ENCODE measurements around the gene PIEZO2. TPM values are rescaled to one million over a fixed set of nuclear protein-coding genes. Genes with fewer than 3 reads are reported as not detected.

The PIEZO2 gene
- total RNA-seq, 2 experiments from 2014 or later = not detected

DNA sequence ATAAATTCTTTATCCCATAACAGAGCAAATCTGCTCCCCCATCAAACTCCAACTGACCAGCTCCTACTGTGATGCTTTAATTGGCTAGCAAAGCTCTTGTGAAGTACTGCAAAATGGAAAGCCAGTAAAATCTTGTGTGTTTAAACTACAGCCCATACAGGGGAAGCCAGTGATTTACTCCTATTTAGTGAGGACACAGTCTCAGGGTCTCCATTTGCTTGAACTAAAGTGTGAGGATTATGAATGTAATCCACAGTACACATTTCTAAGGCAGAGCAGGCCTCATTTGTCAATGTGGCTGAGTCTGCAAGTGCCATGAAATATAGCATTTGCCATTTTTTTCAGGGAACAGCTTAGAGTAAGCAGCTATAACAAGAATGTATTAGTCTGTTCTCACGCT lies 259.3 kb downstream of the PIEZO2 start:
- peaks cover 0 to 3% of the 10 kb centered on the region in 2 experiments for H3K9me3 ChIP-seq (ENCODE audit: control insufficient read depth in 1 of 2, insufficient read depth in 1 of 2, low read length in 2 of 2)
- TF ChIP-seq, protein P1, sequence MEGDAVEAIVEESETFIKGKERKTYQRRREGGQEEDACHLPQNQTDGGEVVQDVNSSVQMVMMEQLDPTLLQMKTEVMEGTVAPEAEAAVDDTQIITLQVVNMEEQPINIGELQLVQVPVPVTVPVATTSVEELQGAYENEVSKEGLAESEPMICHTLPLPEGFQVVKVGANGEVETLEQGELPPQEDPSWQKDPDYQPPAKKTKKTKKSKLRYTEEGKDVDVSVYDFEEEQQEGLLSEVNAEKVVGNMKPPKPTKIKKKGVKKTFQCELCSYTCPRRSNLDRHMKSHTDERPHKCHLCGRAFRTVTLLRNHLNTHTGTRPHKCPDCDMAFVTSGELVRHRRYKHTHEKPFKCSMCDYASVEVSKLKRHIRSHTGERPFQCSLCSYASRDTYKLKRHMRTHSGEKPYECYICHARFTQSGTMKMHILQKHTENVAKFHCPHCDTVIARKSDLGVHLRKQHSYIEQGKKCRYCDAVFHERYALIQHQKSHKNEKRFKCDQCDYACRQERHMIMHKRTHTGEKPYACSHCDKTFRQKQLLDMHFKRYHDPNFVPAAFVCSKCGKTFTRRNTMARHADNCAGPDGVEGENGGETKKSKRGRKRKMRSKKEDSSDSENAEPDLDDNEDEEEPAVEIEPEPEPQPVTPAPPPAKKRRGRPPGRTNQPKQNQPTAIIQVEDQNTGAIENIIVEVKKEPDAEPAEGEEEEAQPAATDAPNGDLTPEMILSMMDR (IDR thresholded peaks at IDR 0.05) = no peak
- H3K27ac ChIP-seq (ENCODE audit: low read depth in 1 of 2, low read length in 2 of 2) = no peak overlapping the region
- no peaks in the 10 kb centered on the region for H3K36me3 Mint-ChIP-seq (ENCODE audit: low read depth)
- DNase-seq (no peak), ATAC-seq (ENCODE audit: poor library complexity) (no peak)
- H3K27ac Mint-ChIP-seq = no peak overlapping the region
- H3K4me1 ChIP-seq (ENCODE audit: insufficient read depth, low read length) = no peaks in the 10 kb centered on the region
- peaks cover 8% of the 10 kb centered on the region for H3K27me3 Mint-ChIP-seq
- H3K9me3 Mint-ChIP-seq = peaks cover 2% of the 10 kb centered on the region
- ChIA-PET POLR2A (no interaction called here), CTCF (interaction anchor here (0.6 kb wide), 1 partner anchor 11 kb away, joined by 4 read pairs; no protein-coding TSS in a partner anchor)
- no peaks in the 10 kb centered on the region for H3K27me3 ChIP-seq (ENCODE audit: control insufficient read depth in 1 of 2, insufficient read depth in 2 of 2, low read length in 2 of 2)
- no peaks in the 10 kb centered on the region for H3K4me1 Mint-ChIP-seq (ENCODE audit: low read depth)
- H3K4me3 Mint-ChIP-seq = no peak overlapping the region
- no peaks in the 10 kb centered on the region for H3K36me3 ChIP-seq (ENCODE audit: insufficient read depth, low read length)
- no peak overlapping the region for H3K4me3 ChIP-seq (ENCODE audit: low read length)
- intact Hi-C loops (cut with DNase I, micrococcal nuclease) = no loop called here

DNA sequence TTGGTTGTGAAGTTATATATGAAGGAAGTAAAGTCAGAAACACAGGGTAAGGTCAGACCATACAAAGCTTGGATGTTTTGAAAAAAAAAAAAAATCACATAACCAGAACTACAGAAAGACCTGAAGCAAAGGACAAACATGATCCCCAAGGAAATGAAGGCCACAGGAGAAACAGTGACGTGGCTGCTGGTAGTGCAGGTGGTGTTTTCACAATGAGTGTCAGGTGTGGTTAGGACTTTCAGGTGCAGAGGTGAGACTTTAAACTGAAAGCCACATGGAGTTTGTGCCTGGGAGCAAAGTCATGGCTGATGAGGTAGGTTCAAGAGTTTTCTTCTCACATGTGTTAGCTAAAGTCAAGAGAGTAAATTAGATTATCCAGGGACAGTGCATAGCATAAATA lies 270.7 kb downstream of the PIEZO2 start:
- Mint-ChIP-seq H3K27ac (no peak overlapping the region), H3K4me1 (ENCODE audit: low read depth) (no peaks in the 10 kb centered on the region), H3K27me3 (no peaks in the 10 kb centered on the region), H3K9me3 (no peaks in the 10 kb centered on the region), H3K36me3 (ENCODE audit: low read depth) (no peaks in the 10 kb centered on the region), H3K4me3 (no peak overlapping the region)
- H3K27me3 ChIP-seq (ENCODE audit: control insufficient read depth in 1 of 2, insufficient read depth in 2 of 2, low read length in 2 of 2) = no peaks in the 10 kb centered on the region
- no peak for DNase-seq
- CTCF ChIA-PET = no interaction called here
- POLR2A ChIA-PET = no interaction called here
- H3K36me3 ChIP-seq (ENCODE audit: insufficient read depth, low read length) = no peaks in the 10 kb centered on the region
- no peaks in the 10 kb centered on the region for H3K4me1 ChIP-seq (ENCODE audit: insufficient read depth, low read length)
- TF ChIP-seq, protein P1 (IDR thresholded peaks at IDR 0.05) = no peak
- intact Hi-C loops (cut with DNase I, micrococcal nuclease) = no loop called here
- ATAC-seq (ENCODE audit: poor library complexity) = no peak
- no peak overlapping the region for H3K4me3 ChIP-seq (ENCODE audit: low read length)
- H3K9me3 ChIP-seq (ENCODE audit: control insufficient read depth in 1 of 2, insufficient read depth in 1 of 2, low read length in 2 of 2) = peaks cover 0 to 4% of the 10 kb centered on the region in 2 experiments
- H3K27ac ChIP-seq (ENCODE audit: low read depth in 1 of 2, low read length in 2 of 2) = no peak overlapping the region

DNA sequence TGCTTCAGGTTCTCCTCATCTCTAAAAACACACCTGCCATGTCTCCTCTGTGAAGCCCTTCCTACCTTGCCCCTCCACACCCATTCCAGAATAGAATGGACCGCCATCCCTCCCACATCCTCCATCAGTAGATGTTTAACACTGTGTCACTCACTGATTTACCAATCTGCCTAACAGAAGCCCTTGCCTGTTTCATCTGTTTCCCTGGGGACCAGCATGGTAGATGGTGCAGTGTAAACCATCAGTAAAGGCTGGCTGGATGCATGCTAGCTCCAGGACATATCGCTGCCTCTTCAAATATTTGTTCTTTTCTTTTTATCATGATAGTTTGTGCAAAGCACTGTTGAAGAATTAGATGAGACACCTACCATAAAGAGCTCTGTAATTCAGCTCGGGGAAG lies 271.4 kb downstream of the PIEZO2 start:
- DNase-seq (no peak), ATAC-seq (ENCODE audit: poor library complexity) (no peak)
- H3K4me1 ChIP-seq (ENCODE audit: insufficient read depth, low read length) = no peaks in the 10 kb centered on the region
- TF ChIP-seq, protein P1 (IDR thresholded peaks at IDR 0.05) = no peak
- H3K4me3 Mint-ChIP-seq = no peak overlapping the region
- no peak overlapping the region for H3K27ac ChIP-seq (ENCODE audit: low read depth in 1 of 2, low read length in 2 of 2)
- H3K9me3 ChIP-seq (ENCODE audit: control insufficient read depth in 1 of 2, insufficient read depth in 1 of 2, low read length in 2 of 2) = peaks cover 0 to 4% of the 10 kb centered on the region in 2 experiments
- POLR2A ChIA-PET = no interaction called here
- CTCF ChIA-PET = no interaction called here
- H3K36me3 Mint-ChIP-seq (ENCODE audit: low read depth) = no peaks in the 10 kb centered on the region
- H3K4me1 Mint-ChIP-seq (ENCODE audit: low read depth) = no peaks in the 10 kb centered on the region
- no peaks in the 10 kb centered on the region for H3K9me3 Mint-ChIP-seq
- no peak overlapping the region for H3K27ac Mint-ChIP-seq
- H3K36me3 ChIP-seq (ENCODE audit: insufficient read depth, low read length) = no peaks in the 10 kb centered on the region
- H3K4me3 ChIP-seq (ENCODE audit: low read length) = no peak overlapping the region
- H3K27me3 ChIP-seq (ENCODE audit: control insufficient read depth in 1 of 2, insufficient read depth in 2 of 2, low read length in 2 of 2) = no peaks in the 10 kb centered on the region
- no peaks in the 10 kb centered on the region for H3K27me3 Mint-ChIP-seq
- intact Hi-C loops (cut with DNase I, micrococcal nuclease) = no loop called here

Measured in CD4-positive, alpha-beta T cell (primary cell).